NCI-H748 (cell line): ENCODE measurements around the gene TCF3.
"Not testable (repeated sequence)": the region's sequence is repeated elsewhere in the genome, so short reads cannot be mapped to it uniquely, and the experiment has no call there.

Source experiments
- DNase-seq: peaks from one replicate; lab custom pipeline; 2025; ENCODE audit not compliant: unreplicated experiment; lab: John Stamatoyannopoulos, UW

Gene TCF3

GRCh38 chr19:1652471-1653299 is at the start of gene TCF3:
TSS of gene TCF3 (minus strand) at chr19:1652615. CDS start at chr19:1650248, 2,367 bp downstream.
- peak; percentile 95 for DNase-seq

GRCh38 chr19:1700733-1701663 is 48.6 kb upstream of the TCF3 start:
- DNase-seq: no peak

- no peak for DNase-seq
Observed at GRCh38 chr19:1699998-1700732, 47.8 kb upstream of the TCF3 start.

GRCh38 chr19:1699386-1699785 is 47.0 kb upstream of the TCF3 start:
- DNase-seq: no peak

- no peak for DNase-seq
Observed at GRCh38 chr19:1698636-1699035, 46.2 kb upstream of the TCF3 start.

- not testable (repeated sequence) for DNase-seq
Observed at GRCh38 chr19:1695481-1695880, 43.1 kb upstream of the TCF3 start.

GRCh38 chr19:1691589-1692290 is 39.3 kb upstream of the TCF3 start:
- no peak for DNase-seq

GRCh38 chr19:1690699-1691307 is 38.4 kb upstream of the TCF3 start:
- peak; percentile 34 for DNase-seq

- DNase-seq: not testable (repeated sequence)
Observed at GRCh38 chr19:1685785-1686184, 33.4 kb upstream of the TCF3 start.

- no peak for DNase-seq
Observed at GRCh38 chr19:1685046-1685445, 32.6 kb upstream of the TCF3 start.

GRCh38 chr19:1684573-1684912 is 32.1 kb upstream of the TCF3 start:
- DNase-seq: no peak

- DNase-seq: no peak
Observed at GRCh38 chr19:1683869-1684572, 31.6 kb upstream of the TCF3 start.

GRCh38 chr19:1680976-1681375 is 28.6 kb upstream of the TCF3 start:
- DNase-seq: no peak

- DNase-seq: no peak
Observed at GRCh38 chr19:1678073-1678472, 25.7 kb upstream of the TCF3 start.

- DNase-seq: no peak
Observed at GRCh38 chr19:1676351-1677266, 24.2 kb upstream of the TCF3 start.

- DNase-seq: peak; percentile 12
Observed at GRCh38 chr19:1675633-1676350, 23.4 kb upstream of the TCF3 start.

GRCh38 chr19:1674293-1674679 is 21.9 kb upstream of the TCF3 start:
- no peak for DNase-seq
